GM19043 (cell line): ENCODE data around the gene COL1A1.
A peak's percentile ranks its signal among the peaks of the same experiment; 100 is the strongest.

Experiments
- ATAC-seq: cut with Tn5 transposase; IDR thresholded peaks from one replicate; pipeline ENCODE4 v1.9.1; 2021; ENCODE audit warnings: low read depth; ENCODE audit not compliant: unreplicated experiment

The COL1A1 gene

GRCh38 chr17:50161911-50162288 lies 39.5 kb downstream of the COL1A1 start:
- ATAC-seq: no peak

GRCh38 chr17:50161023-50161910 lies 40.2 kb downstream of the COL1A1 start:
- ATAC-seq: peak; percentile 79

GRCh38 chr17:50157891-50158290 lies 43.5 kb downstream of the COL1A1 start:
- no peak for ATAC-seq

DNA sequence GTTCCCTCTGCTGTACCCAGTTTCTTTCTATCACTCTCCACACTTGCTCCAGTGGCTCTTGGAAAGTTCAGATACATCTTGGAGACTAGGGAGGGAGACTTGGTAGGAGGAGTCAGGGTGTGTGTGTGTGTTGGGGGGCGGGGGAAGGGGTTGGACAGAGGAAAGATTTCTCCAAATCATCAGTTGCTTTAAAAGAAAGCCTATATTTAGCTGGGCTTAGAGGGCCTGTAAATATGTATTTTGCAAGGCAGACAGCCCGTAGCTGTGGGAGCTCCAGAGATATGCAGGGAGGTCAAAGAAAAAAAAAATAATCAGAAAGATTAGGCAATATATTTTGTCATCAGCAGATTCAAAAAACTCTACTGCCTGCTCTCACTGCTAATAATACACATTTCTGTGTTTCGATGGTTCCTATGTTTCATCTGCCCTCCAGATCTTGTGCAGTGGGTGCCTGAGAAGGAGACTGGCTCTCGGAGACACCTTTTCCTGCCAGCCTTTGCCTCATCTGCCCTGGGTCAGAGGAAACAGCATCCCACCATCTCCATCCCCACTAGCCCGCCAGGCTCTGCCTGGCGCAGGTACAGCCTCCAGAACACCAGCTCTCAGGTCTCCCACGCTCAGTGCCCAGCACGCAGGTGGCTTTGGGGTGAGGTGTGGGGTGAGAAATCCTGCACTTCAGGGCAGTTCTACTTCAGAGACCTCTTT lies 46.2 kb downstream of the COL1A1 start:
- no peak for ATAC-seq

GRCh38 chr17:50154604-50155003 lies 46.8 kb downstream of the COL1A1 start:
- ATAC-seq: no peak

DNA sequence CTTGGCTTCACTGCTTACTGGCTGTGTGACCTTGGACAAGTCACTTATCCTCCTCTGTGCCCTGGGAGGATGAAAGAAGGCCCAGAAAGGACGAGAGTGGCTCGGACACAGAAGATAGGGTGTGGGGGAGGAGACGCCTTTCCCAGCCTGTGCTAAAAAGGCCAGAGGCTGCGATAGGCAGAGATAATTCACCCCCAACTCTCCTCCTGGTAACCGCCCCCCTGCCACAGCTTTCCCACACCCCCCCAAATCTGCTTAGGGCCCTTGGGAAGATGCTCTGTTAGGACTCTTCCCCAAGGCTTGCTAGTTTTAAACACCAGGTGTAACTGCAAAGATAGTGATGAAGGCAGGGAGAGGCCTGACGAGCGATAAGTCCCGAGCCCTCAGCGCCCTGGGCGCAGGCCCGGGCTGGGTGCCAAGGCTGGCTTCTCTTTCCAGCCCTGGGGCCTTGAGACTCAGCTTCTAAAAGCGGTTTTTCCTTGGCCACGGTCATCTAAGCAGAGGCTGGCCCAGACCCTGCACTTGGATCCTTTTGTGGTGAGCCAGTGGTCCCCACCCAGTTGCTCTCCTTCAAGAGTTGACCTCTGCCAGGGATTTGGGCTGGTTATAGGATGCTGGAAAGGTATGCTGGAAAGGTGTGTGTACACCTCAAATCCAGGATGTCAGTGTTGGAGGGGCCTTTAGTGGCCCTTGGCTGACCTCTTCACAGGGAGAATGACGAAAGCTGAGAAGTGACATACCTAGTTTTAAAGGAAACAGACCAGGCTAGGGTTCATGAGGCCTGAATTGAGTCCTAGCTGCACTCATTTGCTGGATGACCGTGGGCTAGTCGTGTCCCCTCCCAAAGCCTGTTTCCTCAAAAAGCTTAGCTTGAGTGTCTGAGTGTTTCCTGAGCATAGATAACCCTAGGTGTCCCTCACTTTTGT lies 47.5 kb downstream of the COL1A1 start:
- no peak for ATAC-seq

DNA sequence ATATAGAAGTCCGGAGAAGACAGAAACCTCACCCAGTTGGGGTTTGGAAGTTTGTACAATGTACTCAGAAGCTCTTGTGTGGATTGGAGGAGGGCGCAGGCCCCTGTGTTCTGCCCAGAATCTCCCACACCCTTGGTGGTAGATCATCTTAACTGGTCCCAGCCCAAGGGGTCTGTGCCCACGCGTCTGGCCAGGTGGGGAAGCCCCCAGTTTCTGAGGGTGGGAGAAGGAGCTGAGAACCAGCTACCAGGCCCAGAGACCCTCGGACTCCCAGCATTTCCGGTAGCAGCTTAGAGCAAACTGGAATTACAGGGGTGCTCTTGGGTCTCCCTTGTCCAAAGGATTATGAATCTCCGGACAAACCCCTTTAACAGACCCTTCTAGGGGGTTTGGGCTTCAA lies 48.7 kb downstream of the COL1A1 start:
- no peak for ATAC-seq

DNA sequence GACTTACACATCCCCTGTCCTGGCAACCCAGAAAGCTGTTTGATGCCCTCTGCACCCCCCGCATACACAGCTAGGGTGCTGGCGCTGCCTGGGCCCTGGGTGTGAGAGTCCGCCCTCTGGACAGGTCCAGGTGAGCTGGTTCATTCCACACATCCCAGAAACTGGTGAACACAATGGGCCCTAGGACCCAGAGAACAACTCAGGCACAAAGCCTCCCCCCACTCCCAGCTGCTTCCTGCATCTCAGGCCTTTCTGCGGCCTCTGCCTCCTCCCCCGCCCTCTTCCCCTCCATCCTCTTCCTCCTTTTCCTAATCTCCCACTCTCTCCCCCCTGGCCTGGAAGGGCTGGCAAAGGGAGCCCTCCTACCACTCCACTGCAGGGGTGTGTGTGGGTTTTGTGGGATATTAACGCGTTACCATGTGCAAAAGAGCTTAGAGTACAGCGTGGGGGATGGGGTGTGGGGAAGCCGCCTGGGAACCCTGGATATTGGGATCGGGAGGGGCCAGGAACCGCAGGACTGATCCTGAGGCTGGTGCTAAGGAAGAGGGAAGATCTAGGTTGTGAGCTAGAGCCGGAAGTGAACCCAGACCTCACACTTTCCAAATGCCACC lies 49.4 kb downstream of the COL1A1 start:
- no peak for ATAC-seq

DNA sequence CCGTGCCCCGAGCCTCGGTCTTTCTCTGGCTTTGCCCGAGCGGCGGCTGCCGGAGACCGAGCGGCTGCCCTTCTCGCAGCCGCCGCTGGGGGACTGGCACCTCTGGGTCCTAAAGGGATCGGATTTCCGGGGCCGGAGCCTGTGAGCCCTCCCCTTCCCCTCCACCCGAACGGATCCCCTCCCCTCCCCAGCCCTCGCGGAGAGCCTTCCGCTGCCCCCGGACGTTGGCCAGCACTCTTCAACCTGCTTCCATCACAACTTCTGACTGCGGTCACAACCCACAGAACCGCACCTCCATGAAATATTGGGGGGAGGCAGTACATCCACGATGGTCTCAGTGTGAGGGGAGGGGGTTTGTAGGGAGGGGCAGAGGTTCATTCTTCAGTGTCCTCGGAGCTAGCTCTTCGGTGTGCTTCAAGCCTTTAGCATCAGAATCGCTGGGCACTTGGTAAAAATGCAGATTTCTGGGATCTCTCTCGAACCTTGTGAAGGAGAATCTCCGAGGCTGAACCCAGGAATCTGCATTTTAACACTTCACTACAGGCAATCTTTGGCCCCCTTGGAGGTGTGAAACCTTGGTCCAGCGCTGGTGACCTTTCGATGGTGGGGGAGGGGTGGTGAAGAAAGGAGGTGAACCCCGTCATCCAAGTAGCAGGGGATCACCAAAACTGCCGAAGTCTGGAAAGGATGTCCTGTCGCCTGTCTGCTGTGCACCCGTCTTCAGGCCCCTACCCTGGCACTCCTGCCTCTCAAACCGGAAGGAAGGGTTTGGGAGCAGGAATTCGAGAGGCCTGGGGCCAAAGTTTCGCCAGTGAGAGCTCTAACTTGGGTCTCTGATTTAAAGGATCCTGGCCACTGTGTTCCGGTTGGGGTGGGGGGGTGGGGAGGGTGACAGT lies 50.1 kb downstream of the COL1A1 start:
- peak; percentile 41 for ATAC-seq

DNA sequence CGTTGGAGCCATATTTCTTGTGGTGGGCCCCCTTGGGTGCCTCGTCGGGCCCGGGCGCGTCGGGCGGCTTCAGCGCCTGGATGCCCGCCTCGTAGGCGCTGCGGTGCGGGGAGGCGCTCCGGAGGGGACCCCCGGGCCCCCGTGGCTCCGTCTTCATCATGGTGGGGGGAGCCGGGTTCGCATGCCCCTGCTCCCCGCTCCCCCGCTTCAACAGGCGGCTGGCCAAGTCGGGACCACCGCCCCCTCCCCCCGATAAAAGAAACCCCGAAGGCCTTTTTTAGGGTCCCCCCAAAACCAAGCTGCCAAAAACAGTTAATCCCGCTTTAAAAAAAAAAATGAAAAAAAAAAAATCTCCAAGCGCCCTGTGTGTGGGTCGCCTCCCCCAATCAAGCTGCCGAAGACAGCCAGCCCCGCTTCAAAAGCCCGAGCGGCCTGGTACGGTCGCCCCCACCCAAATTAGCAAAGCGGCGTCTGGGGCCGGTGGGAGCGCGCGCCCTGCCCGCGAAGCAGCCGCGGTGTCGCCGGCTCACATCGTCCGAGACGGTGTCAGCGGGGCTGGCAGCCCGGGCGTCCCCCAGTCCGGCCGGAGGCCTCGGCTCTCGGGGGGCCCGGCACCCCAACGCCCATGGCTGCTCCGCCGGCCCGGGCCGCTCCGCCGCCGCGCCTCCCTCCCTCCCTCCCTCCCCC lies 50.9 kb downstream of the COL1A1 start, which contains the start of gene PPP1R9B:
PPP1R9B (minus strand) TSS at position 324 of the 687 bp plus-strand sequence; CDS start at position 160, 164 bp downstream.
- ATAC-seq: no peak

- ATAC-seq: no peak
These were observed 51.7 kb downstream of the COL1A1 start for GRCh38 chr17:50149417-50150353.

DNA sequence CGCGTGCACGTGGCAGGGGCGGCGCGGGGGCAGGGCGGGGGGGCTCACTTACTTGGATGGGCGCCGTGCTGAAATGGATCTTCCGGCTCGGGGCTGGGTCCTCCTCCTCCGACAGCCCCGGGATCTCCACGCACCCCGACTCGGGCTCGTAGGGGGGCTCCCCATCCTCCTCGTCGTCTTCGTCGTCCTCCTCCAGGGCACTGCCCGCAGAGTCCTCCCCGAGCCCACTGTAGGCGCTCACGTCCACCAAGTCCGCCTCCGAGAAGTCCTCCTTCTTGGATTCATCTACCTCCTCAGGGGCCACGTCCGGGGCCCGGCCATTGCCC lies 52.4 kb downstream of the COL1A1 start:
- no peak for ATAC-seq

- no peak for ATAC-seq
These were observed 53.0 kb downstream of the COL1A1 start for GRCh38 chr17:50148226-50149090.

GRCh38 chr17:50147841-50148225 lies 53.6 kb downstream of the COL1A1 start:
- ATAC-seq: no peak

- no peak for ATAC-seq
These were observed 54.3 kb downstream of the COL1A1 start for GRCh38 chr17:50146927-50147665.

DNA sequence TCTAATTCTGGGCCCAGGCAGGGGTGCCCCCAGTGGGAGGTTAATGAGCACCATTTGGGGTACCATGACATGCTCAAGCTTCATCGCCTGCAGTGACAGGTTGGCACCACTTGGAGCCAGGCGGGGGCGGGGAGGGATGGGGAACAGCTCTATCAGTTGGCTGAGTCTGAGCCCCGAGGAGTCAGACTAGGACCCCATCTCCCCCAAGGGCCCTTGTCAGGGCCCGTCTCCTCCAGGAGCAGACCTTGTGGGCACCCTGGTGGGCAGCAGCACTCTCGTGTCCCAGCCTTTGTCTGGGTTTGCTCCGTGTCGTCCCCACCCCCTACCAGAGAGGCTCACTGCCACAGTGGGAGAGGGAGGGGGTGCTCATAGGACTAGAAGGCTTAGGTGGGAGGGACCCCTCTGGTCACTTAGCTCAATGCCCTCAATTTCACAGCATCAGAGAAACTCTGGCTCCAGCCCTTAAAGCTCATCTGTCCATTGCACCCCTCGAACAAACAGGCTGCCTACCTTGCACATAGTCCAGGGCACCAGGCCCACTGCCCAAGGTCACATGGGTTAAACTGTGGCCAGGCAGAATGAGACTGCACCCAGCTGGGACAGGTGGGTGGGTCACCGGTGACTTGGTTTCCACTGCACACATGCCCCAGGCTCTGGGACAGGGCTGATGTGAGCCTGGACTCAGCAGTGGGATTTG lies 55.1 kb downstream of the COL1A1 start:
- ATAC-seq: no peak
